HG03378 (cell line): ENCODE data around the gene SPOCD1.
"Not testable (repeated sequence)": the region's sequence is repeated elsewhere in the genome, so short reads cannot be mapped to it uniquely, and the experiment has no call there.

Experiments
- ATAC-seq: cut with Tn5 transposase; IDR thresholded peaks from one replicate; pipeline ENCODE4 v1.9.1; 2021; ENCODE audit warnings: mild to moderate bottlenecking, moderate library complexity; ENCODE audit not compliant: unreplicated experiment

Gene SPOCD1

GRCh38 chr1:31830065-31830464 lies 14.2 kb upstream of the SPOCD1 start:
- ATAC-seq, result no peak

GRCh38 chr1:31828926-31829690 lies 13.3 kb upstream of the SPOCD1 start:
- ATAC-seq, result no peak

GRCh38 chr1:31828341-31828740 lies 12.5 kb upstream of the SPOCD1 start:
- ATAC-seq, result no peak

- ATAC-seq, result no peak
These were observed 8.0 kb upstream of the SPOCD1 start for GRCh38 chr1:31823780-31824179.

- no peak for ATAC-seq
These were observed 6.9 kb upstream of the SPOCD1 start for GRCh38 chr1:31822766-31823165.

- ATAC-seq, result not testable (repeated sequence)
These were observed 4.4 kb upstream of the SPOCD1 start for GRCh38 chr1:31820196-31820595.

DNA sequence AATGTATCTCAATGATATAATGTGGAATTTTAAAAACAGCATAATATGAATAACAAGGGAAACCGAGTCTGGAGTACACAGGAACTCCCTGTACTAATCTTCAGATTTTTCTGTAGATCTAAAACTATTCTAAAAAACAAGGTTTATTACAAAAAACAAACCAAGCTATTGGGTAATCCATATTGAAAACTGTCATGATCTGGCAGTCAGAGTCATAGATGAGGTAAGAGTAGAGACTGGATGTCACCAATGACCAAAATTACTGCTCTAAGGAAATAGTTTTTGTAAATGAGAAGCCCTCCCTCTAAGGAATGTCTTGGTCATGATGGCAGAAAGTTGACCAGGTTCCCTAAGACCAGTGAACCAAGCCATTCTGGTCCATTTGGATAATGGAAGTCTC lies 2.4 kb upstream of the SPOCD1 start:
- no peak for ATAC-seq

GRCh38 chr1:31816947-31817346 lies 1.1 kb upstream of the SPOCD1 start:
- ATAC-seq, result not testable (repeated sequence)

DNA sequence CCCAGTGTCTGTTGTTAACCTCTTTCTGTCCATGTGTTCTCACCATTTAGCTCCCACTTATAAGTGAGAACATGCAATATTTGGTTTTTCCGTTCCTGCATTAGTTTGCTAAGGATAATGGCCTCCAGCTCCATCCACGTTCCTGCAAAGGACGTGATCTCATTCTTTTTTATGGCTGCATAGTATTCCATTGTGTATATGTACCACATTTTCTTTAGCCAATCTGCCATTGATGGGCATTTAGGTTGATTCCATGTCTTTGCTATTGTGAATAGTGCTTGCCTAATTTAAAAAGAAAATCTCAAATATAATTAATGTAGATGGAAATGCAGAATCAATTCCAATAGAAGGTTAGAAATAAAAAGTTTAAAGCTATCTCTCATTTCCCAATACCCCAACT lies 679 bp upstream of the SPOCD1 start:
- ATAC-seq, result not testable (repeated sequence)

- no peak for ATAC-seq
These were observed 546 bp downstream of the SPOCD1 start for GRCh38 chr1:31815307-31815645.

- no peak for ATAC-seq
These were observed 1.1 kb downstream of the SPOCD1 start for GRCh38 chr1:31814631-31815306.

DNA sequence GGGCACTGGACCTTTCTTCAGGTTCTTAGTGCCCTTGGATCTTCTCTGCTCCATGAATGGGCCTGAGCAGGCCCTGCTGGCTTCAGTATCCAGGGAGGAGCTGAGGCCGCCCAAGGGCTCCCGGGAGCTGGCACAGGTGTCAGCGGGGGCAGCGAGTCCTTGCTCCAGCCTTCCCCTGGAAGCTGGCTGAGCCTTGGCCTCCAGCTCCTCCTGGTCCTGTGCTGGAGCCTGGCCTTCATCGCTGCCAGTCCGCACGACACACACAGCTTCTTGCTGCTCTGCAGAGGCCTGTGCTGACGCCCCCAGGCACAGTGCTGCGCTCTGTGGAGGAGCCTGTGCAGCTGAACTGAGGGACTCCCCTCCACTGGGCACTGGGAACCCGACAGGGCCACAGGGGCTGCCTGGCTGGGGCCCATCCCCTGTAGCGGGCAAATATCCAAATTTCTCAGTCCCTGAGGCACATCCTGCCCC lies 1.7 kb downstream of the SPOCD1 start:
- ATAC-seq, result no peak

DNA sequence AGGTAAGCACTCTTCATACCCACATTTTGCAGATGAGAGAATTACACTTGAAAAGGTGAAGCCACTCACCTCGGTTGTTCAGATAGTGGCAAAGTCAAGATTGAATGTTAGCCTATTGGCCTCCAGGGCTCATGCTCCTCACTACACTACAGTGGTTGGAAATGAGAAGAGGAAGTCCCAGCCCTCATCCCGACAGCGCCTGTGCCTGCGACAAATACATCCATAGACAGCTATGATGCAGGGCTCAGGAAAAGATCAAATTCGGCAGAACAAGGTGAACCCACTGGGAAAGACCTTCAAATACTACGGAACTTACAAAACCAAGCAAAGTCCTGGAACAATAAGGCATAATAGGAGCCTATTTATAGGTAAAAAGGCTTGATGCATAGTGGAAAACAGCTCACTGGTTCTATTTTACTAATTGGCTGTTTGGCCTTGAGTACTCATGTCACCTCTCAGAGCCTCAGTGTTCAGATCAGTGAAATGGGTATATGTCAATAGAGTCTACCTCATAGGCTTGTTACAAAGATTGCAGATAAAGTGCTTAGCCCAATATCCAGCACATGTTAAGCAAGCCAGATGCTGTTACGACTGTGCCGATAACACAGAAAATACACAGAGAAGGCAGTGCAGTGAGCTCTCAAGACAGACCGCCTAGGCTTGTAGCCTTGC lies 3.5 kb downstream of the SPOCD1 start:
- ATAC-seq, result no peak

- ATAC-seq, result no peak
These were observed 4.2 kb downstream of the SPOCD1 start for GRCh38 chr1:31811605-31812004.

- ATAC-seq, result no peak
These were observed 6.1 kb downstream of the SPOCD1 start for GRCh38 chr1:31809698-31810097.

DNA sequence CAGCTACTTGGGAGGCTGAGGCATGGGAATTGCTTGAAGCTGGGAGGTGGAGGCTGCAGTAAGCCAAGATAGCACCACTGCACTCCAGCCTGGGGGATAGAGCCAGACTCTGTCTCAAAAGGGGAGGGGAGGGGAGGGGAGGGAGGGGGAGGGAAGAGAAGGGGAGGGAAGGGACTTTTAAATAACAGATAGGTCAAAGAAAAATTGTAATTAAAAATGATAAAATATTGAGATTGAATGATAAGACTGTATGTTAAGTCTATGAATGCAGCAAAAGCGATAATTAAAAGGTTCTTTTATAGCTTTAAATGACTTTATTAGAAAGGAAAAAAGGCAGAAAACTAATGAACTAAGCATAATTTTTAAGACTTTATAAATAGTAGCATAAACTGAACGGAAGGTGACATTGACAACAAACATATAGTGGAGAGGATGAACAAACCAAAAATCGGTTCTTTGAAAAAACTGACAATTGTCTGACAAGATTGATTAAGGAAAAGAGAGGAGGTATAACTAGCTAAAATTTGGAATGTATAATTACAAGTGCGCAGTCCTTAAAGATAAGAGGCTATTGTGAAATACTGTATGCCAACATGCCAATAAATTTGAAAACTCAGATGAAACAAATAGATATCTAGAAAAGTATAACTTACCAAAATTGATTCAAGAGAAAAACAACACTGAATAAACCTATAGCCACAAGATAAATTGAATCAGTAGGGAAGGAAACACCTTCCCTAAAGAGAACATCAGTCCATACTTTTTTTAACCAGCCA lies 8.4 kb downstream of the SPOCD1 start:
- ATAC-seq, result no peak

DNA sequence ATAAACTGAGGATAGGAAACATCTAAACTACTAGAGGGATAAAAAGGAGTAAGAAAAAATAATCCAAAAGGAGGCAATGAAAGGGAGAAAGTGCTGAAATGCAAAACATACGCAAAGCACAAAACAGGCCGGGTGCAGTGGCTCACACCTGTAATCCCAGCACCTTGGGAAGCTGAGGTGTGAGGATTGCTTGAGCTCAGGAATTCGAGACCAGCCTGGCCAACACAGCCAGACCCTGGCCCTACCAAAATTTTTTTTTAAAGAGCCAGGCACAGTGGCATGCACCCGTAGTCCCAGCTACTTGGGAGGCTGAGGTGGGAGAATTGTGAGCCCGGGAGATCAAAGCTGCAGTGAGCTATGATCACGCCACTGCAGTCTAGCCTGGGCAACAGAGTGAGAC lies 10.5 kb downstream of the SPOCD1 start:
- ATAC-seq, result no peak

DNA sequence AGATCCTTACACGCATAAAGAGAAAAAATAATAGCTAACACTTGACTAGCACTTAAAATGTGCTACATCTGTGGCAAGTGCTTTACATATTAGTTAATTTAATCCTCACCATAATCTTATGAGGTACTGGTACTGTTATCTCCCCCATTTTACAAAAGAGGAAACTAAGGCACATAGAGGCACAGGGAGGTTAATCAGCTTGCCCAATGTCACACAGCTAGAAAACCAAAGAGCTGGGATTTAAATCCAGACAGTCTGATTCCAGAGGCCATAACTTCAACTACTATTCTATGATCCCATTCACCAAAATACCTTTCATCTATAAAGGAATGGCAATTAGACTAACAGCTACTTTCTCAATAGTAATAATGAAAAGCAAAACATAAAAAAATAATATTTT lies 11.7 kb downstream of the SPOCD1 start:
- no peak for ATAC-seq

DNA sequence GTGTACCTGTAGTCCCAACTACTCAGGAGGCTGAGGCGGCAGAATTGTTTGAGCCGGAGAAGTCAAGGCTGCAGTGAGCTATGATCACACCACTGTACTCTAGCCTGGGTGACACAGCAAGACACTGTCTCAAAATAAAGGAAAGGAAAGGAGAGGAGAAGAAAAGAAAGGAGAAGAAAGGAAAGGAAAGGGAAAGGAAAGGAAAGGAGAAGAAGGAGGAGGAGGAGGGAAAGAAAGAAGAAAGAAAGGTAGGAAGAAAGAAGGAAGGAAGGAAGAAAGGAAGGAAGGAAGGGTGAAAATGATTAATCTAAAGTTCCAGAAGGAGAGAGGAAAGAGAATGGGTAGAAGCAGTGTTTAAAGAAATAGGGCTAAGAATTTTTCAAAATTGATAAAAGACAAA lies 12.2 kb downstream of the SPOCD1 start:
- ATAC-seq, result no peak

GRCh38 chr1:31802190-31803150 lies 13.4 kb downstream of the SPOCD1 start:
- no peak for ATAC-seq
